Vagina (tissue), 2 donors: ENCODE results near the gene FAM124B. TPM values are rescaled to one million over a fixed set of nuclear protein-coding genes. Genes with fewer than 3 reads are reported as not detected.

Experiments
- DNase-seq, 2 donors: peaks; one replicate each; pipeline ENCODE4 v3.0.0-alpha.2; 2017; ENCODE audit errors: extremely low spot score in 2 of 2
- H3K27ac ChIP-seq: fragments of 200-600 bp; sonication (generic); one replicate; pipeline ENCODE4 v1.5.1; 2019
- H3K27me3 ChIP-seq: fragments of 200-600 bp; sonication (generic); one replicate; pipeline ENCODE4 v1.5.1; 2019
- H3K36me3 ChIP-seq, 2 donors: fragments of 200-600 bp; sonication (generic); one replicate each; pipeline ENCODE4 v1.5.1; 2017 to 2019
- H3K4me1 ChIP-seq: fragments of 200-600 bp; sonication (generic); one replicate; pipeline ENCODE4 v1.5.1; 2019
- H3K4me3 ChIP-seq, 2 donors: fragments of 200-600 bp; sonication (generic); 1 replicate in 1 of 2; 2 replicates in 1 of 2; pipeline ENCODE4 v1.5.1; 2016 to 2019
- H3K9me3 ChIP-seq: fragments of 200-600 bp; sonication (generic); one replicate; pipeline ENCODE4 v1.5.1; 2019
- CTCF ChIP-seq, 3 experiments: fragments of 450-650 bp in 2 of 3; fragments of 200-600 bp in 1 of 3; sonication (generic) in 1 of 3; IDR thresholded peaks; one replicate each; pipeline ENCODE4 v1.5.1; 2017 to 2019; ENCODE audit warnings: antibody characterized with exemption in 3 of 3, mild to moderate bottlenecking in 2 of 3, moderate library complexity in 2 of 3
- POLR2A ChIP-seq, 2 donors: fragments of 450-650 bp; IDR thresholded peaks; one replicate each; pipeline ENCODE4 v1.6.1; 2017; ENCODE audit warnings: antibody characterized with exemption in 2 of 2, mild to moderate bottlenecking in 2 of 2, moderate library complexity in 2 of 2
- POLR2AphosphoS5 ChIP-seq, 2 donors: sonication (generic); formaldehyde crosslinking; IDR thresholded peaks; one replicate each; pipeline ENCODE4 v1.9.0; 2017; ENCODE audit warnings: antibody characterized with exemption in 2 of 2, mild to moderate bottlenecking in 2 of 2, low read depth in 1 of 2; ENCODE audit not compliant: insufficient read depth in 1 of 2
- intact Hi-C: fragments of 100-400 bp; cut with DNase I; formaldehyde crosslinking; loops from one replicate; pipeline ENCODE4 v1.15.1; 2023
- total RNA-seq: library from RNA; depleted of rRNA; stranded (reverse); fragments of >200 nt; gene quantifications from one replicate; pipeline ENCODE4 v1.2.3, GENCODE V29; 2016

FAM124B gene
- total RNA-seq, 1 donor from 2014 or later: 1.7 TPM

DNA sequence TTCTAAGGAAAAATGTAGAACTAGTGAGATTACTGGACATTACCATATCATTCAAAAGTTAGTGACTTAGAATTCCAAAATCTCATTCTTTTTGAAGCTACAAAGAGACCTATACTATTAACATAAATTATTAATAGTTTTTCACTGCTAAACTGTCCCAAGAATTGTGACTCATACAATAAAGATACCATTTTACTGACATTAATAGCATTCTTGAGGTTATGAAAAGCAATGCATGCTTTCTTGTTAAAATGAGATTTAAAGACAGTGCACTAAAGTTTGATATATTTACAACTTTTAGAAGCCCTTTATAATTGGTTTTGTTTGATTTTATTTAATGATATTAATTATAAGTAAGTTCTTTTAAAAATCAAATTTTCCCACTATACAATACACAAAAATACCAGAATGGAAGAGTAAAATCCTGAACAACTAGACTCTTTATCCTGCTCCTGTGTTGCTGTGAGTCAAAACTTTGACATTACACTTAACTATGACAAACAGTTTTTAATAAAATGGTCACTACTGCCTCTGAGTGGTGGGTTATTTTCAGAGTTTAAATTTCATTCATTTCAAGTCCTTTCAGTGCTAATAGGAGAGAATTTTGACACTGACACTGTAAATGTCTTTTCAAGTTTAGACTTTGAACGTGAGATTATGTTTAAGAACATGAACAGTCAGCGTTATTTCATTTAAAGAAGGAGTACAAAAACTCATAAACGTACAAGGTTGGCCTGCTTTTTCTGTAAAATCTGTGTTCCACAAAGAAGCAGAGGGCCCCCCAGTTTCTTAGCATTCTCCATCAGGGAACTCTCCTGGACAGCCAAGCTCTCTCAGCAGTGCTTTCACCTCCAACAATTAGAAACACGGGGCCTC, 54.5 kb downstream of the FAM124B start:
- Histone ChIP-seq H3K4me1 (no peaks in the 10 kb centered on the region), H3K36me3 (no peaks in the 10 kb centered on the region), H3K9me3 (no peaks in the 10 kb centered on the region), H3K27ac (no peak overlapping the region), H3K27me3 (no peaks in the 10 kb centered on the region), H3K4me3 (no peak overlapping the region)
- intact Hi-C loops: no loop called here
- TF ChIP-seq POLR2AphosphoS5 (IDR thresholded peaks at IDR 0.05; ENCODE audit: insufficient read depth in 1 of 2, low read depth in 1 of 2): no peak
- no peak for TF ChIP-seq CTCF (IDR thresholded peaks at IDR 0.05)
- TF ChIP-seq POLR2A (IDR thresholded peaks at IDR 0.05): no peak
- DNase-seq: no peak

DNA sequence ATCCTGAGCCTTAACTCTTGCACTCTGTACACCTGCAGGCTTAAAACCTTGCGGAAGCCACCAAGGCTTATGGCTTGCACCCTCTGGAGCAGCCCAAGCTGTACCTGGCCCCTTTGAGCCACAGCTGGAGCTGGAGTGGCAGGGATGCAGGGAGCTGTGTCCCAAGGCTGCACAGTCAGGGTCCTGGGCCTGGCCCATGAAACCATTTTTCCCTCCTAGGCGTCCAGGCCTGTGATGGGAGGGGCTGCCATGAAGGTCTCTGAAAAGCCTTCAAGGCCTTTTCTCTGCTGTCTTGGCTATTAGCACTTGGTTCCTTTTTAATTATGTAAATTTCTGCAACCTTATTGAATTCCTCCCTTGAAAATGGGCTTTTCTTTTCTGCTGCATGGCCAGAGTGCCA, 56.4 kb downstream of the FAM124B start:
- Histone ChIP-seq H3K4me1 (no peaks in the 10 kb centered on the region), H3K4me3 (no peak overlapping the region), H3K27ac (no peak overlapping the region), H3K9me3 (no peaks in the 10 kb centered on the region), H3K27me3 (no peaks in the 10 kb centered on the region), H3K36me3 (no peaks in the 10 kb centered on the region)
- intact Hi-C loops: no loop called here
- DNase-seq: no peak
- no peak for TF ChIP-seq CTCF (IDR thresholded peaks at IDR 0.05)
- no peak for TF ChIP-seq POLR2AphosphoS5 (IDR thresholded peaks at IDR 0.05; ENCODE audit: insufficient read depth in 1 of 2, low read depth in 1 of 2)
- no peak for TF ChIP-seq POLR2A (IDR thresholded peaks at IDR 0.05)

DNA sequence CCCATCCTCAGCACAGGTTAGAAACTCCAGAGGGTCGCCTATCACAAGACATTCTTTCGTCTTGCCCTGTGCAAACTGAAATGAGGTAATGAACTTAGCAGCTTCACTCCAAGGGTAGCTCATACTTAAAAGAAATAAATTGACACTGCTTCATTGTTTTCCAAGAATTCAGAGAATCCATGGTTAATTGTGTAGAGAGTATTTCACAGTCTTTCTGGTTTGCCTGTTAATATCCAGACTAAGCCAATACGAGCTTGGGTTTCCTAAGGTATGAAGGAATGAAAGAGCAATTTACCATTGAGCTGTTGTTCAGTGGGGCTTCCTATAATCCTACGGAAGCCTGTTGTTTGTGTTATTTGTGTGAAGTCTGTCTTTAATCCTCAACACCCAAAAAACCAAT, 58.7 kb downstream of the FAM124B start:
- Histone ChIP-seq H3K4me1 (no peaks in the 10 kb centered on the region), H3K36me3 (no peaks in the 10 kb centered on the region), H3K9me3 (no peaks in the 10 kb centered on the region), H3K4me3 (no peak overlapping the region), H3K27me3 (no peaks in the 10 kb centered on the region), H3K27ac (no peak overlapping the region)
- TF ChIP-seq CTCF (IDR thresholded peaks at IDR 0.05): no peak
- no peak for TF ChIP-seq POLR2A (IDR thresholded peaks at IDR 0.05)
- TF ChIP-seq POLR2AphosphoS5 (IDR thresholded peaks at IDR 0.05; ENCODE audit: insufficient read depth in 1 of 2, low read depth in 1 of 2): no peak
- intact Hi-C loops: no loop called here
- no peak for DNase-seq

DNA sequence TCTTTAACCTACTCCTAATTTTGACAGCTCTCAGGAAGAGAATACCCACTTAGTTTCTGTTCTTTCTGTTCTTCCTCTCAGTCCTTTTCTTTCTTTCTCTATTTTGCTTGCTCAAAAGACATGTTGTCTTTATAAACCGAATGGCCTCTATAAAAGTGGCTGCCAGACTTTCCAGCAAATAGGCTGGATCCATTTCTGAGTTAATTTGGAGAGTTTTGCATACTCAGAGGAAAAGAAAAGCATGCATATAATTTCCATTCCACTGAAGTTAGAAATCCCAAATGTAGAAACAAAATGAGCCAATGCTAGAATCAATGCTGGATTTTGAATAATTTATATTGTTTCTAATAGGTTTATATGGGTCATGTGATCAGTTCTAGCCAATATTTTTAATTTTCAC, 65.9 kb downstream of the FAM124B start:
- H3K4me3 ChIP-seq: no peak overlapping the region
- no peaks in the 10 kb centered on the region for H3K9me3 ChIP-seq
- H3K4me1 ChIP-seq: no peaks in the 10 kb centered on the region
- no peaks in the 10 kb centered on the region for H3K27me3 ChIP-seq
- no peak overlapping the region for H3K27ac ChIP-seq
- intact Hi-C loops: no loop called here
- no peaks in the 10 kb centered on the region for H3K36me3 ChIP-seq
- no peak for TF ChIP-seq POLR2AphosphoS5 (IDR thresholded peaks at IDR 0.05; ENCODE audit: insufficient read depth in 1 of 2, low read depth in 1 of 2)
- no peak for TF ChIP-seq POLR2A (IDR thresholded peaks at IDR 0.05)
- no peak for TF ChIP-seq CTCF (IDR thresholded peaks at IDR 0.05)
- no peak for DNase-seq

GRCh38 chr2:224334726-224335125, 67.2 kb downstream of the FAM124B start:
- intact Hi-C loops: no loop called here
- Histone ChIP-seq H3K9me3 (no peaks in the 10 kb centered on the region), H3K4me3 (no peak overlapping the region), H3K27me3 (no peaks in the 10 kb centered on the region), H3K4me1 (no peaks in the 10 kb centered on the region), H3K27ac (no peak overlapping the region), H3K36me3 (no peaks in the 10 kb centered on the region)
- no peak for DNase-seq
- TF ChIP-seq POLR2A (IDR thresholded peaks at IDR 0.05): no peak
- no peak for TF ChIP-seq CTCF (IDR thresholded peaks at IDR 0.05)
